Temporal lobe (tissue), 1 donor: ENCODE data around the gene RUSF1. TPM values are rescaled to one million over a fixed set of nuclear protein-coding genes. Genes with fewer than 3 reads are reported as not detected.

Experiments
- total RNA-seq: library from RNA; depleted of rRNA; stranded (reverse); fragments of >200 nt; gene quantifications from one replicate; pipeline ENCODE4 v1.2.3, GENCODE V29; 2014

RUSF1 gene
- total RNA-seq, 1 donor from 2014 or later: 33.2 TPM

Other genes with a start within 250 kb of the RUSF1 start
- 2.0 TPM for gene ITGAM, start 248.4 kb downstream of the RUSF1 start, total RNA-seq
- 0.98 TPM for gene ITGAX, start 153.2 kb downstream of the RUSF1 start, total RNA-seq
- gene ITGAD, start 115.1 kb downstream of the RUSF1 start, total RNA-seq: not detected
- gene COX6A2, start 80.0 kb downstream of the RUSF1 start, total RNA-seq: not detected
- gene ZNF843, start 65.6 kb downstream of the RUSF1 start, total RNA-seq: 1.2 TPM
- gene ARMC5, start 48.9 kb downstream of the RUSF1 start, total RNA-seq: 6.9 TPM
- 2.0 TPM for gene TGFB1I1, start 36.2 kb downstream of the RUSF1 start, total RNA-seq
- 1.5 TPM for gene SLC5A2, start 25.3 kb downstream of the RUSF1 start, total RNA-seq
- gene AHSP, start 19.5 kb upstream of the RUSF1 start, total RNA-seq: 4.9 TPM